Measurements from ENCODE around the gene CASK. TPM values are rescaled to one million over a fixed set of nuclear protein-coding genes. Genes with fewer than 3 reads are reported as not detected.

The CASK gene
- total and polyA plus RNA-seq, 12 donors, result 4.7 to 53.0 (median 41.3) TPM

DNA sequence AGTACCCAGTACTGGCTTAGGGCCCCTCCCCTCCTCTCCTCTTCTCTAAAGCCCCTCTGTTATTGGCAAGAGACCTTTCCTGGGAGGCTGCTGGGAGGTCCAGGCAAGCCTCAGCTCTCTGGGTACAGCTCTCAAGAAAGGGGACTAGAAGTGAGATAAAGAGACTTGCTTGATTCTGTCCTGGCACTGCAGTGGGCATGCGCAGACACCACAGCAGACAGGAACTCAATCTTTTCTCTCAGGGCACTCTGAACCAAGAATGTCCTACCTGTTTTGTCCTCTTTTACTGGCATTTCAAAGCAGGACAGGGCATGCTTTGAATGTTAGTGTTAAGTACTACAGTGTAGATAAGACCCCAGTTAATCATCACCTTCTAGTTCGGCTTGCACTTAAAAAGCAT lies 401.3 kb downstream of the CASK start:
- intact Hi-C loops (cut with DNase I), result no loop called here
- no peaks in the 10 kb centered on the region for H3K36me3 ChIP-seq (replicated peaks in 1 of 2)
- 80 to 97% (median 92%) methylated on average over 2 of the region's 2 CpGs for WGBS, 4 donors
- peaks cover 6% of the 10 kb centered on the region for H3K27me3 ChIP-seq
- H3K9me3 ChIP-seq (replicated peaks in 1 of 3), result no peaks in the 10 kb centered on the region
- H3K4me3 ChIP-seq, result no peak overlapping the region
- H3K4me1 ChIP-seq (replicated peaks in 1 of 2), result no peaks in the 10 kb centered on the region
- no peak overlapping the region for H3K27ac ChIP-seq
- DNase-seq, result no peak
- no peak for TF ChIP-seq POLR2A (IDR thresholded peaks at IDR 0.05)
- TF ChIP-seq, protein P1, sequence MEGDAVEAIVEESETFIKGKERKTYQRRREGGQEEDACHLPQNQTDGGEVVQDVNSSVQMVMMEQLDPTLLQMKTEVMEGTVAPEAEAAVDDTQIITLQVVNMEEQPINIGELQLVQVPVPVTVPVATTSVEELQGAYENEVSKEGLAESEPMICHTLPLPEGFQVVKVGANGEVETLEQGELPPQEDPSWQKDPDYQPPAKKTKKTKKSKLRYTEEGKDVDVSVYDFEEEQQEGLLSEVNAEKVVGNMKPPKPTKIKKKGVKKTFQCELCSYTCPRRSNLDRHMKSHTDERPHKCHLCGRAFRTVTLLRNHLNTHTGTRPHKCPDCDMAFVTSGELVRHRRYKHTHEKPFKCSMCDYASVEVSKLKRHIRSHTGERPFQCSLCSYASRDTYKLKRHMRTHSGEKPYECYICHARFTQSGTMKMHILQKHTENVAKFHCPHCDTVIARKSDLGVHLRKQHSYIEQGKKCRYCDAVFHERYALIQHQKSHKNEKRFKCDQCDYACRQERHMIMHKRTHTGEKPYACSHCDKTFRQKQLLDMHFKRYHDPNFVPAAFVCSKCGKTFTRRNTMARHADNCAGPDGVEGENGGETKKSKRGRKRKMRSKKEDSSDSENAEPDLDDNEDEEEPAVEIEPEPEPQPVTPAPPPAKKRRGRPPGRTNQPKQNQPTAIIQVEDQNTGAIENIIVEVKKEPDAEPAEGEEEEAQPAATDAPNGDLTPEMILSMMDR (IDR thresholded peaks at IDR 0.05), result no peak

DNA sequence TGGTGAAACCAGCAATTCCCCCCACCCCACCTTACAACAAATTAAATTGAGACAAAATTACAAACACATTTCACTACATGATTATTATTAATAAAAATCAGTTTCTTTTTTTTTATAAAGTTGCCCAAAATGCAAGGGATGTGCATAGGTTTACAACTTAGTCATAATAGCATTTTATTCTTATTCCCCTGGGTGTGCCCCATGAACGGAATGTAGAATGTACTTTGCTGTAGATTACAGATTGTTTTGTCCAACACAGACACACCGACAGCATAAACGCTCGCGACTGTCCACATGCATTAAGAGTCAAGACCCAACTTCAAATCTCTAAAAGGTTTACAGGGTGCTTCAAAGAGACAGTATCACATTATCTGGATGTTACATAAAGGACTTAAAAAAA lies 403.9 kb downstream of the CASK start:
- Histone ChIP-seq H3K36me3 (replicated peaks in 1 of 2) (no peaks in the 10 kb centered on the region), H3K4me3 (no peak overlapping the region), H3K27me3 (peaks cover 6% of the 10 kb centered on the region), H3K27ac (no peak overlapping the region), H3K4me1 (replicated peaks in 1 of 2) (no peaks in the 10 kb centered on the region), H3K9me3 (replicated peaks in 1 of 3) (no peaks in the 10 kb centered on the region)
- WGBS, 4 donors, result 85 to 93% (median 89%) methylated on average over 5 of the region's 5 CpGs
- TF ChIP-seq, protein P1 (IDR thresholded peaks at IDR 0.05), result no peak
- no peak for TF ChIP-seq POLR2A (IDR thresholded peaks at IDR 0.05)
- intact Hi-C loops (cut with DNase I), result no loop called here
- no peak for DNase-seq

DNA sequence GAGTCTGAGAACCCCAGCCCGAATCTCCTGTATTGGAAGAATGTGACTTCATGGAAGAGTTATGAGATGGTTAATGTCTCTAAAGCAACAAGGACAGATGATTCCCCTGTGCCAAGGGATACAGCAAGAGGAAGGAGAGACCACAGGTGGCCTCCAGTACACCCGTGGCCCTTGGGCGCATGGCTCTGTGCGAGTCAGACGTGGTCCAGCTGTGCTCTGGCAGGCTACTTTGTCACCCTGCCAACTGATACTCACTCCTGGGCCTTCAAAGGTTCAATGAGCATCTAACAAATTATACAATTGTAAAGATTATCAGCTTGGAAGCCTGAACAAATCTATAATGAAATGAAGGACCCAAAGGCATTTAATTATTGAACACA lies 404.5 kb downstream of the CASK start:
- H3K27ac ChIP-seq, result no peak overlapping the region
- TF ChIP-seq, protein P1 (IDR thresholded peaks at IDR 0.05), result no peak
- TF ChIP-seq POLR2A (IDR thresholded peaks at IDR 0.05), result no peak
- H3K9me3 ChIP-seq (replicated peaks in 1 of 3), result no peaks in the 10 kb centered on the region
- no peak for DNase-seq
- peaks cover 6% of the 10 kb centered on the region for H3K27me3 ChIP-seq
- H3K4me1 ChIP-seq (replicated peaks in 1 of 2), result no peaks in the 10 kb centered on the region
- no peaks in the 10 kb centered on the region for H3K36me3 ChIP-seq (replicated peaks in 1 of 2)
- H3K4me3 ChIP-seq, result no peak overlapping the region
- intact Hi-C loops (cut with DNase I), result no loop called here
- 48 to 80% (median 54%) methylated on average over 1 to 5 of the region's 5 CpGs for WGBS, 4 donors

DNA sequence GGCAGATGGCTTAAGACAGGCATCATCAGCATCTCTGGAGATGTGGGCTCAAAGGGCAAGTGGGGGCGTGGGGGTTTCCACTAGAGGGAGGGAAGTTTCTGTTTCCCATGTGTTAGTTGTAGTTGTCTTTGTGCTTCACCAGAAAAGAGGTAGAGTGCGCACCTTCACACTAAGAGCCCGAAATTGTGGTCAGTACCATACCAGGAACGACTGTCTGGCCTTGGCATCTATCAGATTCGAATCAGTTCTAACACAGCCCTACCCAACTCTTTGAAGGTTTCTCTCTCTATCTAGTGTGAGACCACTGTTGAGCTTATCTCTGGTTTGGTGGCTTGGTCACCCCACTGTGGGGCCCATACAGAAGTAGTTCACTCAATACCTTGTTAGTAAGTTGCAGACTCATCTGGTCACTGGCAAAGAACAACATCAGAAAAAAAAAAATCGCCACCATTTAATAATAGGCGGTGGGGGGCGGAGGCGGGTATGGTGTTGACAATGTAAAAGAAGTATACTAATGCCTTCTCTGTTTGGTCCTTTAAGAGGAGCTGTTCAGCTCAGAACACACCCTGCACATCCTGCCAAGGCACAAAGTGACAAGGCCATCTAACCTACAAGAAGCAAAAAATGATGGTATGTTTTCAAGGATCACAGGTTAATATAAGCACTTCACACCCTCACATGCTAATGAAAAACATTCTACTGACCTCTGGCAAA lies 405.1 kb downstream of the CASK start:
- 79 to 94% (median 86%) methylated on average over 7 to 9 of the region's 9 CpGs for WGBS, 4 donors

More for the DNA sequence above, 405.1 kb downstream of the CASK start:
- intact Hi-C loops (cut with DNase I), result no loop called here
- TF ChIP-seq, protein P1 (IDR thresholded peaks at IDR 0.05), result no peak
- TF ChIP-seq POLR2A (IDR thresholded peaks at IDR 0.05), result no peak
- DNase-seq, result no peak
- H3K4me3 ChIP-seq, result no peak overlapping the region
- H3K9me3 ChIP-seq (replicated peaks in 1 of 3), result no peaks in the 10 kb centered on the region
- no peaks in the 10 kb centered on the region for H3K4me1 ChIP-seq (replicated peaks in 1 of 2)
- no peak overlapping the region for H3K27ac ChIP-seq
- H3K27me3 ChIP-seq, result peaks cover 6% of the 10 kb centered on the region
- no peaks in the 10 kb centered on the region for H3K36me3 ChIP-seq (replicated peaks in 1 of 2)

Data from adrenal gland (tissue), 12 donors.